GM19023 (cell line): ENCODE measurements around the gene KCNIP4.

Experiments
- ATAC-seq: cut with Tn5 transposase; IDR thresholded peaks from one replicate; pipeline ENCODE4 v1.9.1; 2021; ENCODE audit warnings: mild to moderate bottlenecking, moderate library complexity; ENCODE audit not compliant: unreplicated experiment

KCNIP4 gene

GRCh38 chr4:21209860-21210259 is 738.7 kb downstream of the KCNIP4 start:
- ATAC-seq = no peak

GRCh38 chr4:21205821-21206531 is 742.6 kb downstream of the KCNIP4 start:
- no peak for ATAC-seq

- ATAC-seq = no peak
These were observed 745.2 kb downstream of the KCNIP4 start for GRCh38 chr4:21203416-21203815.

- ATAC-seq = no peak
These were observed 745.6 kb downstream of the KCNIP4 start for GRCh38 chr4:21202959-21203358.

- ATAC-seq = no peak
These were observed 749.9 kb downstream of the KCNIP4 start for GRCh38 chr4:21198683-21199082.

GRCh38 chr4:21195682-21196081 is 752.9 kb downstream of the KCNIP4 start:
- no peak for ATAC-seq

GRCh38 chr4:21192367-21192766 is 756.2 kb downstream of the KCNIP4 start:
- no peak for ATAC-seq

- ATAC-seq = no peak
These were observed 757.3 kb downstream of the KCNIP4 start for GRCh38 chr4:21191317-21191716.

GRCh38 chr4:21184788-21185187 is 763.8 kb downstream of the KCNIP4 start:
- ATAC-seq = no peak

- no peak for ATAC-seq
These were observed 766.9 kb downstream of the KCNIP4 start for GRCh38 chr4:21181716-21182115.

GRCh38 chr4:21177871-21178270 is 770.7 kb downstream of the KCNIP4 start:
- ATAC-seq = no peak

GRCh38 chr4:21177092-21177491 is 771.5 kb downstream of the KCNIP4 start:
- no peak for ATAC-seq

- no peak for ATAC-seq
These were observed 780.9 kb downstream of the KCNIP4 start for GRCh38 chr4:21167711-21168110.

- no peak for ATAC-seq
These were observed 793.2 kb downstream of the KCNIP4 start for GRCh38 chr4:21155367-21155766.

- ATAC-seq = no peak
These were observed 809.2 kb downstream of the KCNIP4 start for GRCh38 chr4:21139327-21139726.

GRCh38 chr4:21136051-21136630 is 812.4 kb downstream of the KCNIP4 start:
- no peak for ATAC-seq

GRCh38 chr4:21134994-21135393 is 813.6 kb downstream of the KCNIP4 start:
- no peak for ATAC-seq

- ATAC-seq = no peak
These were observed 818.0 kb downstream of the KCNIP4 start for GRCh38 chr4:21130606-21131005.

GRCh38 chr4:21126014-21126512 is 822.5 kb downstream of the KCNIP4 start:
- no peak for ATAC-seq

- no peak for ATAC-seq
These were observed 830.3 kb downstream of the KCNIP4 start for GRCh38 chr4:21118301-21118700.

GRCh38 chr4:21117541-21118180 is 830.9 kb downstream of the KCNIP4 start:
- no peak for ATAC-seq
